Hematopoietic multipotent progenitor cell treated with erythropoietin and hydrocortisone succinate and interleukin-3 and kit ligand, for 8 days (in vitro differentiated cells): ENCODE data around the gene NR0B2.

Experiments
- DNase-seq: peaks from one replicate; pipeline ENCODE4 v3.0.0-alpha.2; 2015

Gene NR0B2

DNA sequence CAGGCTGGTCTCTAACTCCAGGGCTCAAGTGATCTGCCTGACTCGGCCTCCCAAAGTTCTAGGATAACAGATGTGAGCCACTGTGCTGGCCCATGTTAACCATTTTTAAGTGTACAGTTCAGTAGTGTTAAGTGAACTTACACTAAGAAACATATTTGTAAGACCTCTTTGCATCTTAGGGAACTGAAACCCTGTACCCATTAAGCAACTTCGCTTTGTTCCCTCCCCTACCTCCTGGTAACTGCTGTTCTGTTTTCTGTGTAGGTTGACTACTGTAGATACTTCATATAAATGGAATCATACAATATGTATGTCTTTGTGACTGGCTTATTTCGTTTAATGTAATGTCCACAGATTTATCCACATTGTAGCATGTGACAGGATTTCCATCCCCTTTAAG is 18.8 kb upstream of the NR0B2 start:
- no peak for DNase-seq

DNA sequence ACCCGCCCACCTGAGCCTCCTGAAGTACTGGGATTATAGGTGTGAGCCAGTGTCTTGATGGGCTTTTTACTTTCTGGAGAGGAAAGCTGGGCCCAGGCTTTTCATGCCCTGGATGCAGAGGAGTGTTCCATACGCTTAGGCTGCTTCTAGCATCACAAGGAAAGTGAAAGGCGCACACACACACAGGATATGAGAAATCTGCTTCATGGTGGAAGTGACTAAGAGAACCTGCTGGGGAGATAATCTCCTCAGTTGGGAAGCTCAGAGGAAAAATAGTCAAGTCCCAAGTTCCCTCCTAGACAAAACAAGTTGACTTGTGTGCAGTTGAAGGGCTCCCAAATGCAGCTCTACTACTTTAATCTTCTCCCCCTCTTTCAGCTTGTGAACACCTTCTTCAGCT is 9.9 kb upstream of the NR0B2 start:
- no peak for DNase-seq

DNA sequence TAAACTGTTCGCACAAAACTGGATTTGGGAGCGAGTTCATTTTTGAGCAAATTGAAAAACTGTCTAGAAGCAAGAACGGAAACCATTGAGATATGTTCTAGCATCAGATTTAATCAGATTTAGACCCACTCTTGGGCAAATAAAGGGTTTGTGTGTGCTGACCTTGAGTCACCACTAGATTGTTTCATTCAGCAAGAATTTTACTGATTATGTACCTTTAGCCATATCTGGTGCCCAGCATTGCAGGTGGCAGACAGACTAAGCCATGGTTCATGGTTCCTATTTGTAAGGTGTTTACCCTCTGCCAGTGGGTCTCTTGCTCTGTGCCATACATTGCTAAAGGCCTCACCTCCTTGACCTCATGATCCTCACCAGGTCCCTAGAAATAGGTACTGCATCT is 9.1 kb upstream of the NR0B2 start:
- no peak for DNase-seq

GRCh38 chr1:26922431-26922729 is 8.6 kb upstream of the NR0B2 start:
- DNase-seq, result no peak

GRCh38 chr1:26921540-26922430 is 8.0 kb upstream of the NR0B2 start, which contains the start of gene NUDC:
TSS of gene NUDC (plus strand) at chr1:26921743. CDS start at chr1:26921849, 106 bp downstream.
- DNase-seq, result peak; percentile 98

- DNase-seq, result no peak
Observed at GRCh38 chr1:26921126-26921539, 7.4 kb upstream of the NR0B2 start.

DNA sequence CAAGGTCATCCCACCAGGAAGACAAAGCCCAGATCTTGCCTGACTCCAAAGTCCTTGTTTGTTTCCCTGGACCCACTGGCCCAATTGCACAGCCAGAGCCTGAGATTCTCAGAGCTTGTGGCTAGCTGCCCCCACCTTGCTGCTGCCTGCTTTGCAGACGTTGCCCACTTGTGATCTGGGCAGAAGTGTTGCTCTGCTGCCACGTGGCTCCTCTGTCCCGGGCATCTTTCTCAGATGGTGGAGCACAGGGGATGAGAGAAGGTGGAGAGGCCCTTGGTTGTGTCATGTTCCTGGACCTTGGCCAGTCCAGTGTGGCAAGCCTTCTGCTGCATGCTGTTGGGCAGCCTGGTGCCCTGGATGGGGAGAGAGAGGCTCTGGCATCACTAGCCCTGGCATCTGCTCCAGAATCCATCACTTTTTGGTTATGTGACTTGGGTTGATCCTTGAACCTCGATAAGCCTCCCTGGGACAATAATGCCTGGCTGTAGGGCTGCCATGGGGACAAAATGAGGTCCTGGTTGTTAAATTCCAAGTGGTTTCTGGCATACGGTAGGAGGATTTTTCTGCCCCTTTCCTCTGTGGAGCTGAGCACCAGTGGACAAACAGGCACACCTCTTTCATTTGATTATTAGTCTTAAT is 1.5 kb upstream of the NR0B2 start:
- DNase-seq, result no peak

GRCh38 chr1:26913389-26913753 is 404 bp downstream of the NR0B2 start:
- DNase-seq, result no peak

- no peak for DNase-seq
Observed at GRCh38 chr1:26912147-26912490, 1.7 kb downstream of the NR0B2 start.

DNA sequence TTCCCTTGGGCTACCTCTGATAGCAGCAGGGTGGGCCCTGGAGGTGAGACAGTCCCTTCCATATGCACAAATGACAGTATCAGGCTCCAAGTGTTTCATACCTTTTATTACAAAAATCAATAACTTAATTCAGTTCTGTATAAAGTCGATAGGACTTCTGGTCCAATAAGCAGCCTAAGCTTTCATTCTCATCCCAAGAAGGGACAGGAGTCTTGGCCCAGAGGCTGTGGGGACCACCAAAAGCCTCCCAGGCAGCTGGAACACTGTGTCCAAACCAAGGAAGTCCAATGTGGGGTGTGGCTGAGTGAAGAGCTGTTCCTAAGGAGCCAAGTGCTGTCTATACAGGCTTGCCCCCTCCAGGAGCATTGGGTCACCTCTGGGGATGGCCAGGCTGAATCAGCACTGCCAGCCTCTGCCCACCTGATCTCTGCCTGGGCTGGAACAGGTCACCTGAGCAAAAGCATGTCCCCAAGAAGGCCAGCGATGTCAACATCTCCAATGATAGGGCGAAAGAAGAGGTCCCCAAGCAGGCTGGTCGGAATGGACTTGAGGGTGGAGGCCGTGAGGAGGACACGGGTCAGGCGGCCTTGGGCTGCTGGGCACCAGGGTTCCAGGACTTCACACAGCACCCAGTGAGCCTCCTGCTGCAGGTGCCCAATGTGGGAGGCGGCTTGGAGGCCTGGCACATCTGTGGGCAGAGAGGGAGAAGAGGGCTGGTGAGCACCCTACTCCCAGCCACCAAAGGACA is 2.2 kb downstream of the NR0B2 start:
- DNase-seq, result no peak

DNA sequence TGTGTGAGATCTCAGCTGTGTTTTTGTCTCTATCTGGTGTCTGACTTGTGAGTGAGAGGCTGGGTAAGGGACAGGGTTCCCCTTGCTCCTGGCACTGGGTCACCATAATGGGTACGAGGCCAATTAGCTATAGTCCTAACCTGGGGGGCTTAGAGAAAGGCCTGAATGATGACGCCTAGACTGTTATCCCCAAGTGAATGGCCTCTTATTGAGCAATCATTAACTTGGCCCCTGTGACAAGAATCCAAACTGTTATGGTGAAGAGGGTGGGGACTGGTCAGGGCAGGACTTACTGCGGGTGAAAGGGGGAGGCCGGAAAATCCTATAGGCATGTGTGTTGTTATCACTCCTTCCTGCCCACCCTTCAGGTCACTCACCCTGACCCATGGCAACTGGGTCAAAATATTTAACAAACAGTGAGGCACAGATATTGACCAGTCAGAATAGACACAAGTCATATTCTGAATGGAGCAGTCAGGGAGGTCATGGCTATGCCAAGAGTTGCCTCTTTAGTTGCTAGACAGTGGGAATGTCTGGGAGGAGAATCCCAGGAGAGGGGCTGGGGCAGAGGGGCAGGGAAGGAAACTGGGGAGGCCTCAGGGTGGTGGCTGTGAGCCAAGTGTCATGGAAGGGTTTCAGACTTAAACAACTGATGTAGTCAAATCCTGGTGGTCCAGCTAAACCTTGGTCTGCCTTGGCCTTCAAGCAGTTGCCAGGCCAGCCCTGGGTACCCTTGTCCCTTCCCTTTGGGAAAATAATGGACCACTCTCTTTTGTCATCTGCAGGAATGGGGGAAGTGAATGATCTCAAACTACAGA is 3.2 kb downstream of the NR0B2 start:
- DNase-seq, result no peak

DNA sequence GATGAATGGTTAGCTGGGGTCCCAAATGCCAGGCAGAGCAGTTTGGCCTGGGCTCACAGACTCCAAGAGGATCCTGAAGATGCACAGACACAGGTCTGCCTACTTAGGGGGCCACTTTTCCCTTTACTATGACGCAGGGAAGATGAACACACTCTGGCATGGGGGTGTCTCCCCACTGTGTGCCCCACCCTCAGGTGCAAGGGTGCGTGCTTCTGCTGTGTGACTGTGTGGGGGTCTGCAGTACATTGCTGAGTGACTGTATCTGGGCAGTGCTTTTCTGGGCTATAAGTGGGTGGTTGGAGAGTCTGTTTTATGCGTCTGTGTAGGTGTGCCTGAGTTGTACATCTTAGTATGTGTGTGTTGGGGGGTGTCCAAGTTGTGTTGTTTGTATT is 3.8 kb downstream of the NR0B2 start:
- no peak for DNase-seq

- no peak for DNase-seq
Observed at GRCh38 chr1:26907071-26907917, 6.5 kb downstream of the NR0B2 start.

- DNase-seq, result no peak
Observed at GRCh38 chr1:26900815-26901511, 12.8 kb downstream of the NR0B2 start.

DNA sequence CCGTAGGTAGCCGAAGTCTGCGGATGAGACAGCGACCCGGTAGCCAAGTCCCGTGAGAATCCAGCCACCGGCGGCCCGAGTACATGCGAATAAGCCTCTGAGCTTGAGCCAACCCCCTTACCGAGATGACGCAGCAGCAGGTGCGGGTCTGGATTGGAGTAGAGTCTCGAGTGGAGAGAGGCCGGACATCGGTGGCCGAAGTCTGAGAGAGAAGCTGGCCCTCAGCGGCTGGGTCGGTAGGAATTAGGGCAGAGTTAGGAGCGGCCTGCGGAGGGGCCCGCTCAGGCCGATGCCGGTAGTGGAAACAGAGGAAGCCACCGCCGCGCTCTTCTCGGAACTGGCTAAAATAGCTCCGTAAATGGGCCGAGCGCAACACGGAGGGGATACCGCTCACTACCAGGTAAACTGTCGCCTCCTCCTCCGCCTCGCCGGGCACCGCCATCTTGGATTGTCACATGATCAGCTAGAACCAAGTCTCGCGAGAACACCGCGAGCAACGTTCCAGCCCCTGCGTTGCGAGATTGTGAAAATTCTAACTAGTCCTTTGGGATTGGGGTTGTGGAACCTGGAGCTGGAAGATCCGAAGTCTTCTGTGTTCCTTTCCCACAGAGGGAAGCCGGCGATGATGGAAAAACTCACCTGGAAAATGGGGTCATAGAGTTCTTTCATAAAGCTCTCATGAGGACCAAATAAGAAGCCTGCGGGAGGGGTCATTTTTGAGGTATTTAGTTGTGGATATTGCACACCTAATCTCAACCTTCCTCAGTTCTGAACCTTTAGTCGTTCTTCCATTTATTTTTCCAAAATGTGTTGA is 13.6 kb downstream of the NR0B2 start, which contains the start of gene GPATCH3:
Gene GPATCH3, minus strand, starts transcription at position 467 of the 814 bp plus-strand sequence. Its CDS starts 25 bp downstream, at position 442.
- peak; percentile 94 for DNase-seq

DNA sequence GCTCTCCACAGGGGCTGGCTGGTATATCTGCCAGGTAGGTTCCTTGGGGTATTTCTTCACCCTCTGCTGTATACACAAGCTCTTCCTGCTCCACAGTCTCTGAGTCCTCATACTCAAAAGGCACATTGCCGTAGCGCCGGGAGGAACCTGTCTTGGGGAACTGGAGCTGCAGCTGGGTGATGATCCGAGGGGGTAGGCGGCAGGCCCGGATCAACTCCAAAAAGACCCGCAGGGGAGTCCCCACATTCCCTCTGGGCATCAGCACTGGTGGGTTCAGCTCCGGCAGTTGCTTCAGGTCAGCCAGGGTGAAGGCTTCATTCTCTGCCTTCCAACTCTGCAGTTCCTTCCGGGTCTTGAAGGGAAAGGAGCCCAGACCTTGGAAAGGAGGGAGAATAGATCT is 16.4 kb downstream of the NR0B2 start:
- no peak for DNase-seq

DNA sequence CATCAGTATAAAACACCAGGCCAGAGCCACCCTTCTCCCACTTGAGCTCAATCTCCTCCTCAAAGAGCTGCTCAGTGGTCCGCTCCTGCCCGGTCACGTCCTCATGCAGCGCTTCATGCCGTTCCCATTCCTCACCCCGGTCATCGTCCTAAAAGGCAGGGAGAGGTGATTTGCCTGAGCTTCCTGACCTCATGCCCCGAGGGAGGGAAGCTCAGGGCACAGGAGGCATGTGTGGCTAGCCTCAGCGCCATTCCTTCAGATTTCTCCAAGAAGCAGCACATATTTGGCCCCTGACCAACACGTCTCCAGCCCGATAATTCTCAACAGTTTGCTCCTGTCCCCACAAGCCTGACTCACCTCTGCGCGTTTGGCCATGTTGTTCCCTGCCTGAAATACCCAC is 19.5 kb downstream of the NR0B2 start:
- no peak for DNase-seq

DNA sequence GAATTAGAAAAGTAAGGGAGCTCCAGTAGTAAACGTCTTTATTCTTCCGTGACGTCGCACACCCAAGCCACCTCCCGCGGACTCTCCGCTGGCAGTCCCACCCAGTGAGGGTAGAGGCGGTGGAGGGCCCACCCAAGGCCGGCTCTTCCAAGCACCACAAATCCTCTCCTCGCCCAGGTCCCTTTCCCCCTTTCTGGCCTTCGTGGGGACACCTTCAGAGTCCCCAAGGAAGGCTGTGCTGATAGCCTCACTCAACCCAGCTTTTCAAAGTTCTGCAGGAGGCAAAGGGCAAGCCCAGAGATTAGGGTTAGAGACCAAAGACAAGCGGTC is 23.3 kb downstream of the NR0B2 start:
- no peak for DNase-seq

- DNase-seq, result peak; percentile 90
Observed at GRCh38 chr1:26889551-26890466, 24.0 kb downstream of the NR0B2 start, which contains the start of gene GPN2. TSS of gene GPN2 (minus strand) at chr1:26890283. CDS start at chr1:26890096, 187 bp downstream.
